PC-9 (cell line): Measurements from ENCODE around the gene PCDHA4.

Experiments used
- EZH2 ChIP-seq: fragments of 200-600 bp; sonication (generic); IDR thresholded peaks from 2 replicates; pipeline ENCODE4 v1.8.0; 2017; ENCODE audit warnings: antibody characterized with exemption, low read depth
- TF ChIP-seq, protein P1 (sequence below): fragments of 200-600 bp; sonication (generic); conservative IDR thresholded peaks from 2 replicates; pipeline ENCODE4 v1.6.1; 2017; ENCODE audit warnings: mixed run types, antibody characterized with exemption, mild to moderate bottlenecking, moderate library complexity

DNA sequence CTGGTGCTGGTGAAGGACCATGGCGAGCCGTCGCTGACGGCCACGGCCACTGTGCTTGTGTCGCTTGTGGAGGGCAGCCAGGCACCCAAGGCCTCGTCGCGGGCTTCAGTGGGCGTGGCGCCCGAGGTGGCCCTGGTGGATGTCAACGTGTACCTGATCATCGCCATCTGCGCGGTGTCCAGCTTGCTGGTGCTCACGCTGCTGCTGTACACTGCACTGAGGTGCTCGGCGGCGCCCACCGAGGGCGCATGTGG lies 51.0 kb downstream of the PCDHA4 start:
- no peak for TF ChIP-seq EZH2
- TF ChIP-seq, protein P1, sequence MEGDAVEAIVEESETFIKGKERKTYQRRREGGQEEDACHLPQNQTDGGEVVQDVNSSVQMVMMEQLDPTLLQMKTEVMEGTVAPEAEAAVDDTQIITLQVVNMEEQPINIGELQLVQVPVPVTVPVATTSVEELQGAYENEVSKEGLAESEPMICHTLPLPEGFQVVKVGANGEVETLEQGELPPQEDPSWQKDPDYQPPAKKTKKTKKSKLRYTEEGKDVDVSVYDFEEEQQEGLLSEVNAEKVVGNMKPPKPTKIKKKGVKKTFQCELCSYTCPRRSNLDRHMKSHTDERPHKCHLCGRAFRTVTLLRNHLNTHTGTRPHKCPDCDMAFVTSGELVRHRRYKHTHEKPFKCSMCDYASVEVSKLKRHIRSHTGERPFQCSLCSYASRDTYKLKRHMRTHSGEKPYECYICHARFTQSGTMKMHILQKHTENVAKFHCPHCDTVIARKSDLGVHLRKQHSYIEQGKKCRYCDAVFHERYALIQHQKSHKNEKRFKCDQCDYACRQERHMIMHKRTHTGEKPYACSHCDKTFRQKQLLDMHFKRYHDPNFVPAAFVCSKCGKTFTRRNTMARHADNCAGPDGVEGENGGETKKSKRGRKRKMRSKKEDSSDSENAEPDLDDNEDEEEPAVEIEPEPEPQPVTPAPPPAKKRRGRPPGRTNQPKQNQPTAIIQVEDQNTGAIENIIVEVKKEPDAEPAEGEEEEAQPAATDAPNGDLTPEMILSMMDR: no peak
